ENCODE measurements around the gene SHC4. TPM values are rescaled to one million over a fixed set of nuclear protein-coding genes. Genes with fewer than 3 reads are reported as not detected.

Gene SHC4
- total RNA-seq, 1 experiment from 2014 or later: 0.63 TPM

DNA sequence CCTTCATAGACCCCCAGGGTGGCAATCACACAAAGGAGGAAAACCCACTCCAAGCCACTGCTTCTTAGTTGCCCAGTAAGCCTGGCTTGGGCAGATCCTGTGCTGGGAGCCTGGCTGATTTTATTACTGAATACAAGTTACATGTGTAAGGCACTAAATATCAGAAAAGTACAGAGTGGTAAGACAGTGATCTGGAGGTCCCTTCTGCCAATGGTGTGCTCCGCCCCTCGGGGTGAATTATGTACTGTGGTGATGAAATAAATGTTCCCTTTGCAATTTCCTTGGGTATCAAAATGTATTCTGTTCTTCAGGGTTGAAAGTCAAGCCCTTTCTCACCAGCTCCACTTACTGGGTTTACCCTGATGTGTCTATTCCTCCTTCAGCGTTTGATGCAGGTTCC is 47.0 kb downstream of the SHC4 start:
- DNase-seq (ENCODE audit: low spot score): no peak
- Mint-ChIP-seq H3K4me3 (no peak overlapping the region), H3K9me3 (no peaks in the 10 kb centered on the region), H3K4me1 (no peaks in the 10 kb centered on the region), H3K36me3 (no peaks in the 10 kb centered on the region), H3K27ac (no peak overlapping the region), H3K27me3 (ENCODE audit: low read depth) (no peaks in the 10 kb centered on the region)
- no peak for TF ChIP-seq NR1H2 (CRISPR knock-in tag; IDR thresholded peaks at IDR 0.05)
- TF ChIP-seq JUN (CRISPR knock-in tag; IDR thresholded peaks at IDR 0.05): no peak
- TF ChIP-seq, protein P1, sequence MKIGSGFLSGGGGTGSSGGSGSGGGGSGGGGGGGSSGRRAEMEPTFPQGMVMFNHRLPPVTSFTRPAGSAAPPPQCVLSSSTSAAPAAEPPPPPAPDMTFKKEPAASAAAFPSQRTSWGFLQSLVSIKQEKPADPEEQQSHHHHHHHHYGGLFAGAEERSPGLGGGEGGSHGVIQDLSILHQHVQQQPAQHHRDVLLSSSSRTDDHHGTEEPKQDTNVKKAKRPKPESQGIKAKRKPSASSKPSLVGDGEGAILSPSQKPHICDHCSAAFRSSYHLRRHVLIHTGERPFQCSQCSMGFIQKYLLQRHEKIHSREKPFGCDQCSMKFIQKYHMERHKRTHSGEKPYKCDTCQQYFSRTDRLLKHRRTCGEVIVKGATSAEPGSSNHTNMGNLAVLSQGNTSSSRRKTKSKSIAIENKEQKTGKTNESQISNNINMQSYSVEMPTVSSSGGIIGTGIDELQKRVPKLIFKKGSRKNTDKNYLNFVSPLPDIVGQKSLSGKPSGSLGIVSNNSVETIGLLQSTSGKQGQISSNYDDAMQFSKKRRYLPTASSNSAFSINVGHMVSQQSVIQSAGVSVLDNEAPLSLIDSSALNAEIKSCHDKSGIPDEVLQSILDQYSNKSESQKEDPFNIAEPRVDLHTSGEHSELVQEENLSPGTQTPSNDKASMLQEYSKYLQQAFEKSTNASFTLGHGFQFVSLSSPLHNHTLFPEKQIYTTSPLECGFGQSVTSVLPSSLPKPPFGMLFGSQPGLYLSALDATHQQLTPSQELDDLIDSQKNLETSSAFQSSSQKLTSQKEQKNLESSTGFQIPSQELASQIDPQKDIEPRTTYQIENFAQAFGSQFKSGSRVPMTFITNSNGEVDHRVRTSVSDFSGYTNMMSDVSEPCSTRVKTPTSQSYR (CRISPR knock-in tag; IDR thresholded peaks at IDR 0.05): no peak
- TF ChIP-seq, protein P2, sequence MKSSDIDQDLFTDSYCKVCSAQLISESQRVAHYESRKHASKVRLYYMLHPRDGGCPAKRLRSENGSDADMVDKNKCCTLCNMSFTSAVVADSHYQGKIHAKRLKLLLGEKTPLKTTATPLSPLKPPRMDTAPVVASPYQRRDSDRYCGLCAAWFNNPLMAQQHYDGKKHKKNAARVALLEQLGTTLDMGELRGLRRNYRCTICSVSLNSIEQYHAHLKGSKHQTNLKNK (CRISPR knock-in tag; IDR thresholded peaks at IDR 0.05): no peak
- TF ChIP-seq, protein P3, sequence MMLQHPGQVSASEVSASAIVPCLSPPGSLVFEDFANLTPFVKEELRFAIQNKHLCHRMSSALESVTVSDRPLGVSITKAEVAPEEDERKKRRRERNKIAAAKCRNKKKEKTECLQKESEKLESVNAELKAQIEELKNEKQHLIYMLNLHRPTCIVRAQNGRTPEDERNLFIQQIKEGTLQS (CRISPR knock-in tag; conservative IDR thresholded peaks at IDR 0.05): no peak
- ChIA-PET CTCF (no interaction called here), POLR2A (no interaction called here)
- no peak for ATAC-seq

DNA sequence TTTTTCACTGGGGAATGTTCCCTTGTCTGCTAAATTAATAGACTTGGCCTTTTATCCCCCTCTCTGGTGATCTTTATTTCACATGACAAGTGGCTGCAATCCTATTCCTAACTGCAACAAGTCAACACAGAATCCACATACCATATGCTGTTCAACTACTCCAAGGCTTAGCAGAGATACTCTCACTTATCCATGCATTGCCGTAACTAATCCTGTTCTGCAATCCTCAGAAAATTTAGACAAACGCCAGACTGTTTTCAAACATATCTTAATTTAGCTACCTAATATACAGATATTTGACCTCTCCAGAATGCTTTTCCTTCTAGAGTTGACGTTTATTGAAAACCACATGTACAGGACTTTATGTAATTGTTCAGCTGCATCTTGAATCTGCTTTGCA is 47.9 kb downstream of the SHC4 start:
- no peaks in the 10 kb centered on the region for H3K36me3 Mint-ChIP-seq
- no peaks in the 10 kb centered on the region for H3K9me3 Mint-ChIP-seq
- no peak overlapping the region for H3K27ac Mint-ChIP-seq
- POLR2A ChIA-PET: no interaction called here
- no peak for ATAC-seq
- H3K4me1 Mint-ChIP-seq: no peaks in the 10 kb centered on the region
- CTCF ChIA-PET: interaction anchor here (0.6 kb wide), 2 partner anchors 225 to 898 kb away, joined by 3 to 4 read pairs; no protein-coding TSS in a partner anchor
- TF ChIP-seq MXD4 (CRISPR knock-in tag; IDR thresholded peaks at IDR 0.05; ENCODE audit: borderline replicate concordance) (no peak), ZNF317 (CRISPR knock-in tag; IDR thresholded peaks at IDR 0.05; ENCODE audit: borderline replicate concordance, low read depth) (no peak), MYBL2 (CRISPR knock-in tag; IDR thresholded peaks at IDR 0.05) (no peak), CBFB (CRISPR knock-in tag; IDR thresholded peaks at IDR 0.05; ENCODE audit: low read depth) (no peak), GRHL2 (CRISPR knock-in tag; IDR thresholded peaks at IDR 0.05; ENCODE audit: insufficient replicate concordance, severe bottlenecking) (no peak), ELF4 (CRISPR knock-in tag; IDR thresholded peaks at IDR 0.05; ENCODE audit: low read depth) (no peak), ETV6 (CRISPR knock-in tag; IDR thresholded peaks at IDR 0.05) (no peak), ESRRA (CRISPR knock-in tag; IDR thresholded peaks at IDR 0.05; ENCODE audit: borderline replicate concordance) (no peak)
- TF ChIP-seq, protein P4, sequence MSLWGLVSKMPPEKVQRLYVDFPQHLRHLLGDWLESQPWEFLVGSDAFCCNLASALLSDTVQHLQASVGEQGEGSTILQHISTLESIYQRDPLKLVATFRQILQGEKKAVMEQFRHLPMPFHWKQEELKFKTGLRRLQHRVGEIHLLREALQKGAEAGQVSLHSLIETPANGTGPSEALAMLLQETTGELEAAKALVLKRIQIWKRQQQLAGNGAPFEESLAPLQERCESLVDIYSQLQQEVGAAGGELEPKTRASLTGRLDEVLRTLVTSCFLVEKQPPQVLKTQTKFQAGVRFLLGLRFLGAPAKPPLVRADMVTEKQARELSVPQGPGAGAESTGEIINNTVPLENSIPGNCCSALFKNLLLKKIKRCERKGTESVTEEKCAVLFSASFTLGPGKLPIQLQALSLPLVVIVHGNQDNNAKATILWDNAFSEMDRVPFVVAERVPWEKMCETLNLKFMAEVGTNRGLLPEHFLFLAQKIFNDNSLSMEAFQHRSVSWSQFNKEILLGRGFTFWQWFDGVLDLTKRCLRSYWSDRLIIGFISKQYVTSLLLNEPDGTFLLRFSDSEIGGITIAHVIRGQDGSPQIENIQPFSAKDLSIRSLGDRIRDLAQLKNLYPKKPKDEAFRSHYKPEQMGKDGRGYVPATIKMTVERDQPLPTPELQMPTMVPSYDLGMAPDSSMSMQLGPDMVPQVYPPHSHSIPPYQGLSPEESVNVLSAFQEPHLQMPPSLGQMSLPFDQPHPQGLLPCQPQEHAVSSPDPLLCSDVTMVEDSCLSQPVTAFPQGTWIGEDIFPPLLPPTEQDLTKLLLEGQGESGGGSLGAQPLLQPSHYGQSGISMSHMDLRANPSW (CRISPR knock-in tag; conservative IDR thresholded peaks at IDR 0.05; ENCODE audit: low read depth): no peak
- TF ChIP-seq, protein P5, sequence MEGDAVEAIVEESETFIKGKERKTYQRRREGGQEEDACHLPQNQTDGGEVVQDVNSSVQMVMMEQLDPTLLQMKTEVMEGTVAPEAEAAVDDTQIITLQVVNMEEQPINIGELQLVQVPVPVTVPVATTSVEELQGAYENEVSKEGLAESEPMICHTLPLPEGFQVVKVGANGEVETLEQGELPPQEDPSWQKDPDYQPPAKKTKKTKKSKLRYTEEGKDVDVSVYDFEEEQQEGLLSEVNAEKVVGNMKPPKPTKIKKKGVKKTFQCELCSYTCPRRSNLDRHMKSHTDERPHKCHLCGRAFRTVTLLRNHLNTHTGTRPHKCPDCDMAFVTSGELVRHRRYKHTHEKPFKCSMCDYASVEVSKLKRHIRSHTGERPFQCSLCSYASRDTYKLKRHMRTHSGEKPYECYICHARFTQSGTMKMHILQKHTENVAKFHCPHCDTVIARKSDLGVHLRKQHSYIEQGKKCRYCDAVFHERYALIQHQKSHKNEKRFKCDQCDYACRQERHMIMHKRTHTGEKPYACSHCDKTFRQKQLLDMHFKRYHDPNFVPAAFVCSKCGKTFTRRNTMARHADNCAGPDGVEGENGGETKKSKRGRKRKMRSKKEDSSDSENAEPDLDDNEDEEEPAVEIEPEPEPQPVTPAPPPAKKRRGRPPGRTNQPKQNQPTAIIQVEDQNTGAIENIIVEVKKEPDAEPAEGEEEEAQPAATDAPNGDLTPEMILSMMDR (IDR thresholded peaks at IDR 0.05): no peak
- TF ChIP-seq, protein P3 (CRISPR knock-in tag; conservative IDR thresholded peaks at IDR 0.05): no peak
- TF ChIP-seq, protein P6, sequence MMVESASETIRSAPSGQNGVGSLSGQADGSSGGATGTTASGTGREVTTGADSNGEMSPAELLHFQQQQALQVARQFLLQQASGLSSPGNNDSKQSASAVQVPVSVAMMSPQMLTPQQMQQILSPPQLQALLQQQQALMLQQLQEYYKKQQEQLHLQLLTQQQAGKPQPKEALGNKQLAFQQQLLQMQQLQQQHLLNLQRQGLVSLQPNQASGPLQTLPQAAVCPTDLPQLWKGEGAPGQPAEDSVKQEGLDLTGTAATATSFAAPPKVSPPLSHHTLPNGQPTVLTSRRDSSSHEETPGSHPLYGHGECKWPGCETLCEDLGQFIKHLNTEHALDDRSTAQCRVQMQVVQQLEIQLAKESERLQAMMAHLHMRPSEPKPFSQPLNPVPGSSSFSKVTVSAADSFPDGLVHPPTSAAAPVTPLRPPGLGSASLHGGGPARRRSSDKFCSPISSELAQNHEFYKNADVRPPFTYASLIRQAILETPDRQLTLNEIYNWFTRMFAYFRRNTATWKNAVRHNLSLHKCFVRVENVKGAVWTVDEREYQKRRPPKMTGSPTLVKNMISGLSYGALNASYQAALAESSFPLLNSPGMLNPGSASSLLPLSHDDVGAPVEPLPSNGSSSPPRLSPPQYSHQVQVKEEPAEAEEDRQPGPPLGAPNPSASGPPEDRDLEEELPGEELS (CRISPR knock-in tag; IDR thresholded peaks at IDR 0.05): no peak
- TF ChIP-seq, protein P7, sequence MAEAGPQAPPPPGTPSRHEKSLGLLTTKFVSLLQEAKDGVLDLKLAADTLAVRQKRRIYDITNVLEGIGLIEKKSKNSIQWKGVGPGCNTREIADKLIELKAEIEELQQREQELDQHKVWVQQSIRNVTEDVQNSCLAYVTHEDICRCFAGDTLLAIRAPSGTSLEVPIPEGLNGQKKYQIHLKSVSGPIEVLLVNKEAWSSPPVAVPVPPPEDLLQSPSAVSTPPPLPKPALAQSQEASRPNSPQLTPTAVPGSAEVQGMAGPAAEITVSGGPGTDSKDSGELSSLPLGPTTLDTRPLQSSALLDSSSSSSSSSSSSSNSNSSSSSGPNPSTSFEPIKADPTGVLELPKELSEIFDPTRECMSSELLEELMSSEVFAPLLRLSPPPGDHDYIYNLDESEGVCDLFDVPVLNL (CRISPR knock-in tag; IDR thresholded peaks at IDR 0.05; ENCODE audit: borderline replicate concordance, low read depth): no peak
- TF ChIP-seq, protein P8, sequence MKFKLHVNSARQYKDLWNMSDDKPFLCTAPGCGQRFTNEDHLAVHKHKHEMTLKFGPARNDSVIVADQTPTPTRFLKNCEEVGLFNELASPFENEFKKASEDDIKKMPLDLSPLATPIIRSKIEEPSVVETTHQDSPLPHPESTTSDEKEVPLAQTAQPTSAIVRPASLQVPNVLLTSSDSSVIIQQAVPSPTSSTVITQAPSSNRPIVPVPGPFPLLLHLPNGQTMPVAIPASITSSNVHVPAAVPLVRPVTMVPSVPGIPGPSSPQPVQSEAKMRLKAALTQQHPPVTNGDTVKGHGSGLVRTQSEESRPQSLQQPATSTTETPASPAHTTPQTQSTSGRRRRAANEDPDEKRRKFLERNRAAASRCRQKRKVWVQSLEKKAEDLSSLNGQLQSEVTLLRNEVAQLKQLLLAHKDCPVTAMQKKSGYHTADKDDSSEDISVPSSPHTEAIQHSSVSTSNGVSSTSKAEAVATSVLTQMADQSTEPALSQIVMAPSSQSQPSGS (CRISPR knock-in tag; IDR thresholded peaks at IDR 0.05; ENCODE audit: borderline replicate concordance, low read depth): no peak
- no peaks in the 10 kb centered on the region; the same call in 1 of the 2 replicates for H3K27me3 Mint-ChIP-seq (ENCODE audit: low read depth)
- no peak for DNase-seq (ENCODE audit: low spot score)
- H3K4me3 Mint-ChIP-seq: no peak overlapping the region
